GM12874 (cell line): Measurements from ENCODE around the gene KCNK15.

ENCODE experiments used
- TF ChIP-seq, protein P1 (sequence below): IDR thresholded peaks from 2 replicates; pipeline ENCODE4 v1.5.1; 2011; ENCODE audit warnings: low read depth, mild to moderate bottlenecking, control low read depth, low read length, moderate library complexity; ENCODE audit not compliant: insufficient read depth

KCNK15 gene

GRCh38 chr20:44717986-44718385 lies 27.7 kb upstream of the KCNK15 start:
- TF ChIP-seq, protein P1, sequence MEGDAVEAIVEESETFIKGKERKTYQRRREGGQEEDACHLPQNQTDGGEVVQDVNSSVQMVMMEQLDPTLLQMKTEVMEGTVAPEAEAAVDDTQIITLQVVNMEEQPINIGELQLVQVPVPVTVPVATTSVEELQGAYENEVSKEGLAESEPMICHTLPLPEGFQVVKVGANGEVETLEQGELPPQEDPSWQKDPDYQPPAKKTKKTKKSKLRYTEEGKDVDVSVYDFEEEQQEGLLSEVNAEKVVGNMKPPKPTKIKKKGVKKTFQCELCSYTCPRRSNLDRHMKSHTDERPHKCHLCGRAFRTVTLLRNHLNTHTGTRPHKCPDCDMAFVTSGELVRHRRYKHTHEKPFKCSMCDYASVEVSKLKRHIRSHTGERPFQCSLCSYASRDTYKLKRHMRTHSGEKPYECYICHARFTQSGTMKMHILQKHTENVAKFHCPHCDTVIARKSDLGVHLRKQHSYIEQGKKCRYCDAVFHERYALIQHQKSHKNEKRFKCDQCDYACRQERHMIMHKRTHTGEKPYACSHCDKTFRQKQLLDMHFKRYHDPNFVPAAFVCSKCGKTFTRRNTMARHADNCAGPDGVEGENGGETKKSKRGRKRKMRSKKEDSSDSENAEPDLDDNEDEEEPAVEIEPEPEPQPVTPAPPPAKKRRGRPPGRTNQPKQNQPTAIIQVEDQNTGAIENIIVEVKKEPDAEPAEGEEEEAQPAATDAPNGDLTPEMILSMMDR, result peak; percentile 28; the same call in 1 of the 2 replicates

DNA sequence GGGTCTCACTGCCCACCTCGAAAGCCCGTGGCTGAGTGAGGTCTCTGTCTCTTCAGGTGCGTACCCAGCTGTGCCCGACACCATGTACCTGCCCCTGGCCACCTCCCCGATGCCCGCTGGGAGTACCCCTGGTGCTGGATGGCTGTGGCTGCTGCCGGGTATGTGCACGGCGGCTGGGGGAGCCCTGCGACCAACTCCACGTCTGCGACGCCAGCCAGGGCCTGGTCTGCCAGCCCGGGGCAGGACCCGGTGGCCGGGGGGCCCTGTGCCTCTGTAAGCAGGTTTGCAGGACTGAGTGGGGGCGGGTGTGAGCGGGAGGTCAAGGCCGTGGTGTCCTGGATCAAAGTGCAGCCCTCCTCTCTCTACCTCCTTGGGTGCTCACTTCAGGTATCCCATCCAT lies 25.8 kb upstream of the KCNK15 start:
- TF ChIP-seq, protein P1, result no peak

DNA sequence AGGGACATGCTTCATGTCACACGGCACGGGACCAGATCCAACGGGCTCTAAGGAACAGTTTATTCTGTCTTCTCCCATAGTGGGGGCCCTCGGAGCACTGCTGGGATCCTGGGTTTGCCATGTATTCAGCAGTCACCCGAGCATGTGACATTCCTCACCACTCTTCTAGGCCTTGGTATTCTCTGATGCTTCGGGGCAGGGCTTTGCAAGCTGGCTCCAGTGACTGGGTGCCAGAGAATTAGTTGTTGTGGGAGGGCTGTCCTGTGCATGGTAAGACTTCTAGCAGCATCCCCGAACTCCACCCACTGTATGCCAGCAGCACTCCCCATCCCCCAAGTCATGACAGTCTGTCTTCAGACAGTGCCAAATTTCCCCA lies 25.1 kb upstream of the KCNK15 start:
- TF ChIP-seq, protein P1, result no peak

GRCh38 chr20:44720997-44721784 lies 24.5 kb upstream of the KCNK15 start:
- TF ChIP-seq, protein P1, result no peak

DNA sequence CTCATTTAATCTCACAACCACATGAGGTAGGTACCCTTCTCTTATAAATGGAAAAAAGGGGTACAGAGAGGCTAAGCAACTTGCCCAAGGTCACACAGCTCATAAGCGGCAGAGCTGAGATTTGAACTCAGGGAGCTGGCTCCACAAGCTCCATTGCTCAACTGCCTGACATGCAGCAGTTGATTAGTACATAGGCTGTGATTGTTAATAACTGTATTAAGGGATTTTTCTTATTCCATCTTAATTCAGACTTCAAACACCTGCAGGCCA lies 23.9 kb upstream of the KCNK15 start:
- TF ChIP-seq, protein P1, result no peak

GRCh38 chr20:44722990-44723389 lies 22.7 kb upstream of the KCNK15 start:
- TF ChIP-seq, protein P1, result no peak

DNA sequence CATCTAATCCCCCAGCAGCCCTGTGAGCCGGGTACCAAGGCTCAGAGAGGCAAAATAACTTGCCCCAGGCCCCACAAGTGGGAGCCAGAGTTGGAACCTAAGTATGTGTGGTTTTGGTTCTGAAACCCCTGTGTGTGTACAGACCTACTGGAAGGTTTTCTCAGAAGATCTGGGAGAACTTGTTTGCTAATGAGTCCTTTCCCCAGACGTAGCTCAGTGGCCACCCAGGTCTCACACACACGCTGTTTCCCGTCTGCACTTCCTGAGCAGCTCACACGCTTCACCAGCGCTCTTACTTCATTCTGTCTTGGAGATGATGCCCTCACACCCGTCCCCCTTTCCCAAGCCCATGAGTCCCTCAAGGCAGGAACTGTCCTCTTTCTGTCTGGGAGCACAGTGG lies 22.3 kb upstream of the KCNK15 start:
- TF ChIP-seq, protein P1, result no peak

DNA sequence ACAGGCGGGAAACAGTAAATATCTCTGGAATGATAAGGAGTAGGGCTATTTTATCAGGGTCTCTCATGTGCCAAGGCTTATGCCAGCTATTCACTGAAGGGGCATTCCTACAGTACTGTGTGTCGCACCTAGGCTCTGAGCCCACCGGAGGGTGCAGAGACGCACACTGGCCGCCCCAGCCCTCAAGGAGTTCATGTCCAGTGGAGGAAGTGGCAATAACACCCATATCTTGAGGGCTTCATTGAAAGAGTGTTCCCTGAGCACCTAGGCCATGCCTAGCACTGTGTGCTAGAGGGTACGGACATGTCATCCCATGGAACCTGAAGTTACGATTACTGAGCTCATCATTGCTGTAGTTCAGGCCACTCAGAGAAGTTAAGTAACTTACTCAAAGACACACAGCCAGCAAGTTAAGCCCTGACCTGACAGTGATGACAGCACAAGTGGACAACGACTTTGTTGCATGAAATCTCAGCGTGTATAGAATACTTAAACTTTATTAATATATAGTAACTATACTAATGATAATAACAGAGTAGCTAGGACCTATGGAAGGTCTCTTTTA lies 21.8 kb upstream of the KCNK15 start:
- TF ChIP-seq, protein P1, result no peak
